Stimulated activated naive CD8-positive, alpha-beta T cell treated with anti-CD3 and anti-CD28 coated beads, Interleukin-15, Interleukin-2, amounts not matched to agents 100 ng/mL and 50 ng/mL, for 24 hours (primary cell): Measurements from ENCODE around the gene H6PD.

Source experiments
- H3K27ac Mint-ChIP-seq: one replicate; pipeline ENCODE4 v1.8.0; 2021; ENCODE audit warnings: mild to moderate bottlenecking, mixed read lengths
- H3K27me3 Mint-ChIP-seq: one replicate; pipeline ENCODE4 v1.8.0; 2021; ENCODE audit warnings: mixed read lengths
- H3K36me3 Mint-ChIP-seq: one replicate; pipeline ENCODE4 v1.8.0; 2021; ENCODE audit warnings: low read depth, mixed read lengths
- H3K4me1 Mint-ChIP-seq: one replicate; pipeline ENCODE4 v1.8.0; 2021; ENCODE audit warnings: low read depth, mixed read lengths
- H3K4me3 Mint-ChIP-seq: one replicate; pipeline ENCODE4 v1.8.0; 2021; ENCODE audit warnings: mild to moderate bottlenecking, mixed read lengths
- H3K9me3 Mint-ChIP-seq: one replicate; pipeline ENCODE4 v1.8.0; 2021; ENCODE audit warnings: mixed read lengths

Gene H6PD

DNA sequence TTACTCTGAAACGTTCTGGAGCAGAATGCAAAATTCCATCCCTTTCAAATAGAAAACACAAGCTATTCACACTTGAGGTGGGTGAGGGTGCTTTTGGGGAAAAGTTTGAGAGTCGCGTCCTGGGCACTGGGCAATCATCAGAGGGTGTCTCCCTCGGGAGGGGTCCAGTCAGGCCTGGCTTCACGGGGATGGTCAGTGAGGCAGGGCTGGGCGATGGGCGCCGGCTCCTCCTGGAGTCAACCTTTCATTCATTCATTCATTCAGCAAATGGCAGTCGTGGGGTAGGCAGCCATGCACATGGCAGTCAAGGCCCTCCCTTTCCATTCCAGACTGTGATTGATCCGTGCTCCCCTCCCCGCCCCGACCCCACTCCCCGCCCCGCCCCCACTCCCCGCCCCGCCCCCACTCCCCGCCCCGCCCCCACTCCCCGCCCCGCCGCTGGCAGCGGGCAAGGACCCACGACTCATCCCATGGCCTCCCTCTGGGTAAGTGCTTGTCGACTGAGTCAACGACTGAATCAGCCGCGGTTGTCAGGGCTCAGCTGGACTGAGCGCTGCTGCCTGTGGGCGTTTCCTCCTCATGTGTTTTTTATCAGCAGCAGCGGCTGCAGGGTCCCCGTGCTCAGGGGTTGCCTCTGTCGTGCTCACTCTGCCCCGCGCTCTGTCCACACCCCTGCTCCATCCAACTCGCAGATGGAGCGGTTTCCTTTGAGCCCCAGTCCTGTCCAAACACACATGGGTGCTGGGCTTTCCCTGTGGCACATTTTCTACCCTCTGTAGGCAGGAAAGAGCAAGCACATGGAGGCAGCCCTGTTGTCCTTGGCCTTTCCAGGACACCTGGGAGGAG lies 45.7 kb downstream of the H6PD start:
- Mint-ChIP-seq H3K9me3 (peaks cover 3% of the 10 kb centered on the region), H3K4me1 (peaks cover 60% of the 10 kb centered on the region), H3K27me3 (peaks cover 8% of the 10 kb centered on the region), H3K36me3 (no peaks in the 10 kb centered on the region), H3K27ac (no peak overlapping the region), H3K4me3 (no peak overlapping the region)

DNA sequence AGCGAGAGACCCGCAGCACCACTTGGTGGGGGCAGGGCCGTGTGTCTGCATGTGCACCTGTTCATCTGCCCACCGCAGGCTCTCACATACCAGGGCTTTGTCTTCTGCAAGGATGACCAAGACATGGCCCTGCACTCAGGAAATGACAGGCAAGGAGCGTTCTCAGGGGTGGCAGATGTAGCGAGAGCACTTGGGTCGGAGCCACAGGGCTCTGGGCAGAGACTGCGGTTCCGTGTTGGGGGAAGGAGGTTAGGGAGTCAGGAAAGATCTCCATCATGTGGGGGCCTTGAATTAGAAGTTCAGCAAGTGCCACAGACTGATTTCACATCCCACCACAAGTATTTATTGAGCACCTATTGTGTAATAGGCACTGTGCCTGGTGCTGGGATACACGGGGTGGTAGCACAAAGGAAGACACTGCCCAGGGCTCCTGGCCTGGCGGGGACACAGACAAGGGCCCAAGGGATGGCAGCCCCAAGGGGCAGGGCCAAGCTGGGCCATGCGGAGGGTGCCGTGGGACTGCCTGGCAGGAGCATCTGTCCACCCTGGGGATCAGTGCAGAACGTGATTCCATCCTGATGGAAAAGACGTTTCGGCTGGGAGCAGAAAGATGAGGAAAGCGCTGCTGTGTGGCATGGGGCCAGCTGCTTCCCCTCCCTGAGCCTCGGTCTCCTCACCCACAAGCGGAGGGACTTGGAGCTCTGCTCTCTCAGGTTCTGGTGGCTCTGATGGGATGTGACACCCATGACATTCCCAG lies 46.7 kb downstream of the H6PD start:
- peaks cover 5% of the 10 kb centered on the region for H3K27me3 Mint-ChIP-seq
- no peak overlapping the region for H3K4me3 Mint-ChIP-seq
- no peaks in the 10 kb centered on the region for H3K36me3 Mint-ChIP-seq
- no peak overlapping the region for H3K27ac Mint-ChIP-seq
- H3K4me1 Mint-ChIP-seq: peaks cover 50% of the 10 kb centered on the region
- H3K9me3 Mint-ChIP-seq: peaks cover 3% of the 10 kb centered on the region

DNA sequence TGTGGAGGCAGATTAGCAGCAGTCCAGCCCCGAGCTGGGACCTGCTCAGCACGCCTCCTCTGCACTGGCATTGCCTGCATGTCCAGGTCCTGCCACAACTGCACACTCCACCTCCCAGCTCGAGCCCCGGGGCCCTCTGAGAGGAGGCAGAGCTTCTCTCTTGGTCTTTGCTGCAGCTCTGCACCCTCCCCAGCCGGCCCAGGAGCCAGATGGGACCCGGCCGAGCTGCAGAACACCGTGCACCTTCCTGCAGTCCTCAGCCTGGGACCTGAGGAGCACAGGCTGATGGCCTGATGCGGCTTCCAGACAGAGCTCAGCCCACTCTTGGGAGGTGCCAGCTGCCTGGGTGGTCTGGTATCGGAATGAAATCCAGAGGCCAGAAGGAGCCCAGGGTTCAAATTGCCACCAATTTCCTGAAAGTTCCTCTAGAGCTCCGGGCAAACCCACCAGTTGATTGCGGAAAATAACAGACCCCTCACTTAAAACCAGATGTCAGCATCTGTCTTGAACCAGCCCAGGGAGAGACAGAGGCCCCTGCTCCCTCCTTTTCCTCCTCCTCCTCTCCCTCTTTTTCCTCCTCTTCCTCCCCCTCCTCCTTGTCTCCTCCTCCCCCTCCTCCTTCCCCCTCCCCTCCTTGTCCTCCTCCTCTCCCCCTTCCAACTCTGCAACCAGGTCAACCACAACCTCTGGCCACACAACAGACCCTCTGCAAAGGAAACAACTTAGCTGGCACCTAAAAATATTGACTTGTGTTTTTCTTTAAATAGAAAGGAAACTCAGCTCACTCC lies 47.5 kb downstream of the H6PD start:
- Mint-ChIP-seq H3K36me3 (no peaks in the 10 kb centered on the region), H3K4me1 (peaks cover 54% of the 10 kb centered on the region), H3K27ac (no peak overlapping the region), H3K9me3 (peaks cover 3% of the 10 kb centered on the region), H3K27me3 (peaks cover 5% of the 10 kb centered on the region), H3K4me3 (no peak overlapping the region)

DNA sequence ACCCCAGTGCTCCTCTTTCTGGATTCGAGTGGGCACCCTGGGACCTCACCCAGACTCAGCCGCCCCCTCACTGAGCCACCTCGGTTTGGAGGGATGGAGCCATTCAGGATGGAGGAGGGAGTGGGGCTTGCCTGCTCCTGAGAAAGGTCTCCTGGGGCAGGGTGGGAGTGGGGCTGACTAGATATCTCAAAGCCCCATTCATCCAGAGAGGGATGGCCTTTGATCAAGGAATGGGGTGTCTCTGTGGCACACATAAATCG lies 48.1 kb downstream of the H6PD start:
- Mint-ChIP-seq H3K36me3 (no peaks in the 10 kb centered on the region), H3K4me3 (no peak overlapping the region), H3K27ac (no peak overlapping the region), H3K4me1 (peaks cover 54% of the 10 kb centered on the region), H3K9me3 (peaks cover 3% of the 10 kb centered on the region), H3K27me3 (peaks cover 5% of the 10 kb centered on the region)

DNA sequence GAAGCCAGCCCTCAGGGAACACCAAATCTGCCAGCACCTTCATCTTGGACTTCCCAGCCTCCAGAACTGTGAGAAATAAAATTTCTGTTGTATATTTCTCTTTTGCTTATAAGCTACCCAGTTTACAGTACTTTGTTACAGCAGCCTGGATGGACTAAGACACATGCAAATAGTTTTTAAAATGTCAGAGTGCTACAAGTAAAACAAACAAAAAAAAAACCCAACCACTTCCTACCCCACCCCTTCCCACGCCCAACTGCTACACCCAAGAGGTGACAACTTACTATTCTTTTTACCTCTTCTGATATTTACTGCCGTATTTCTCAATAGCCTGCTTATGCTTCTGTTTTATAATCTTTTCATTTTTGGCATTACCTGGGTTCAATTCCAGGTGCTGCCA lies 49.5 kb downstream of the H6PD start:
- H3K9me3 Mint-ChIP-seq: peaks cover 3% of the 10 kb centered on the region
- H3K27ac Mint-ChIP-seq: no peak overlapping the region
- H3K4me3 Mint-ChIP-seq: no peak overlapping the region
- H3K4me1 Mint-ChIP-seq: peaks cover 47% of the 10 kb centered on the region
- H3K27me3 Mint-ChIP-seq: peaks cover 5% of the 10 kb centered on the region
- no peaks in the 10 kb centered on the region for H3K36me3 Mint-ChIP-seq

DNA sequence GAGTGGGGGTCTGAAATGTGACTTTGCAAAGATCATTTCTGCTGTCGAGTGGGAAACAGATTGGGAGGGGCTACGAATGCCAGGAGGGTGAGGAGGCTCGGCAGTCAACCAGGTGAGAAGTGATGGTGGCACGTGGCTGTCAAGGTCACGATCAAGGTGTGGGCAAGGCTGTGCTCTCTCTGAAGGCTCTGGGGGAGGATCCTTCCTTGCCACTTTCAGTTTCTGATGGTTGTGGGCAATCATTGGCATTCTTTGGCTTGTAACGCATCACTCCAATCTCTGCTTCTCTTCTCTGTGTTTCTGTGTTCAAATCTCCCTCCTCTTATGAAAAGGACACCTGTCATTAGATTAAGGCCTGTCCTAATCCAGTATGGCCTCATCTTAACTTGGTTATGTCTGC lies 52.0 kb downstream of the H6PD start:
- H3K27ac Mint-ChIP-seq: no peak overlapping the region
- H3K9me3 Mint-ChIP-seq: peaks cover 3% of the 10 kb centered on the region
- H3K4me3 Mint-ChIP-seq: no peak overlapping the region
- no peaks in the 10 kb centered on the region for H3K36me3 Mint-ChIP-seq
- H3K27me3 Mint-ChIP-seq: no peaks in the 10 kb centered on the region
- peaks cover 32% of the 10 kb centered on the region for H3K4me1 Mint-ChIP-seq

DNA sequence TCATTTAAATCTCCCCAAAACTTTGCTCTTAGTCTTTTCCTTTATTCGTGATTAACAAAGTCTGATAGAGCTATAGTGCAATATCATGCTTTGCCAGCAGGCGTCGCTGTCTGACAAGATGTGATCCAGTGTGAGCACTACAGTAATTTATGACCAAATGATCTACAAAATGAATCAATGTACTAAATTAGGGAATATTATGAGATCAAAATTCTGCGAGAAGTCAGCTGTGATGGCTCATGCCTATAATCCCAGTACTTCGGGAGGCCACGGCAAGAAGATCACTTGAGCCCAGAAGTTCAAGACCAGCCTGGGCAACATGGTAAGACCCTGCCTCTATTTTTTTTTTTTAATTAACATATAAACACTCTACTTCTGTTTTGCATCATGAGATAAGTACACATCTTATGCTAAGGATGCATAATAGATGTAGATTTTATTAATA lies 54.5 kb downstream of the H6PD start:
- Mint-ChIP-seq H3K36me3 (no peaks in the 10 kb centered on the region), H3K27ac (no peak overlapping the region), H3K4me3 (no peak overlapping the region), H3K4me1 (peaks cover 14% of the 10 kb centered on the region), H3K27me3 (no peaks in the 10 kb centered on the region), H3K9me3 (peaks cover 3% of the 10 kb centered on the region)

DNA sequence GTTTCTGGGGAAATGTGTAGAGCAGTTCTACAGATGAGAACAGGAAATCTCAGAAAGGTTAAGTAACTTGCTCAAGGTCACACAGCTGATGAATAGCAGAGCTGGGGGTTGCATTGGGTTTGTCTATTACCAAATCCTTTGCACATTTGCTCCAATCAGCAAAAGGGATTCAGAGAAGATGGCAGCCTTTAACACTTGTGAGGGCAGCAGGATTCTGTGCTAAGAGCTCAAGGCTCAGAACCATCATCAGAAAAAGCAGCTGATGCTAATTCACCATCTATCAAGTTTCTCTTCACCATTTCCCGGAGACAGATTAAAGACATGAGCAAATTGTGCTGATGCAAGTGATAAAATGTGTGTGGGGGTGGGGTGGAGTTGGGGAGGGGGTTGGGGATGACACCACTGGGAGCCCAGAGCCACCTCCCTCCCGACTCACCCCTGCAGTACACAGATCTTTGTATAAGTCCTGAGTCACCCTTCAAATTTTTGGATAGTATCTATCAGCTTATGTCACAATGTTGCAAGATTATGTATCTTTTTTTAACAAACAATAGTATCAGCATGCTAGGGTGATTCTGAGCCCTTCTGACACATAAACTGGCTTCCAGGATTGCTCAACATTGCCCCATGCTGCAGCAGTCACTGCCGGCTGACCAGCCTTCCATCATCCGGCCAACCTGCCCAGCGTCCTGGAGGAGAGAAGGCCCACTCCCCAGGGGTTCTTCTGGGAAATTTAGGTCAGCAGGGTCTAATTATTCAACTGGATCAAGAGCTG lies 55.3 kb downstream of the H6PD start:
- Mint-ChIP-seq H3K4me1 (peaks cover 11% of the 10 kb centered on the region), H3K4me3 (no peak overlapping the region), H3K27me3 (no peaks in the 10 kb centered on the region), H3K36me3 (no peaks in the 10 kb centered on the region), H3K9me3 (no peaks in the 10 kb centered on the region), H3K27ac (no peak overlapping the region)

DNA sequence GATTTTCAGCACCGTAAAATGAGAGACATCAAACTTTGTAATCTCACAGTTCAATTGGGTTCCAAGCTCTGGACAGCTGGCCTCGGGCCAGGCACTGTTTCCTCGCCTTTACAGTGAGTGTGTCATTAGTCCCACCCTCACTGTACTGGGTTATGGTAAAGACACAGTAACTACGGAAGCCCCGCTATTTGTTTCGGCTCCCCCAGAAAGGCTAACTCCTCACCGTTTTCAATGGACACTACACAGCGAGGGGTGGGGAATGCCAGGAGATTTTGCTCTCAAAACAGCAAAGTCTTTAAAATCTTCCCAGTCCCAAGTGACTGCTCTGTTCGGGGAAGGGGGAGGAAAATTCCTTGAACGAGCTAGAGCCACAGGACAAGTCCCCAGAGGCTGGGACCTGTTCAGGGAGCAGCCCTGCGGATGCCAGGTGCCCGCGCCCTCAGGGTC lies 57.4 kb downstream of the H6PD start:
- H3K4me3 Mint-ChIP-seq: peak overlapping the region; percentile 25
- H3K27ac Mint-ChIP-seq: no peak overlapping the region
- no peaks in the 10 kb centered on the region for H3K36me3 Mint-ChIP-seq
- no peaks in the 10 kb centered on the region for H3K9me3 Mint-ChIP-seq
- H3K4me1 Mint-ChIP-seq: peaks cover 7% of the 10 kb centered on the region
- H3K27me3 Mint-ChIP-seq: no peaks in the 10 kb centered on the region

DNA sequence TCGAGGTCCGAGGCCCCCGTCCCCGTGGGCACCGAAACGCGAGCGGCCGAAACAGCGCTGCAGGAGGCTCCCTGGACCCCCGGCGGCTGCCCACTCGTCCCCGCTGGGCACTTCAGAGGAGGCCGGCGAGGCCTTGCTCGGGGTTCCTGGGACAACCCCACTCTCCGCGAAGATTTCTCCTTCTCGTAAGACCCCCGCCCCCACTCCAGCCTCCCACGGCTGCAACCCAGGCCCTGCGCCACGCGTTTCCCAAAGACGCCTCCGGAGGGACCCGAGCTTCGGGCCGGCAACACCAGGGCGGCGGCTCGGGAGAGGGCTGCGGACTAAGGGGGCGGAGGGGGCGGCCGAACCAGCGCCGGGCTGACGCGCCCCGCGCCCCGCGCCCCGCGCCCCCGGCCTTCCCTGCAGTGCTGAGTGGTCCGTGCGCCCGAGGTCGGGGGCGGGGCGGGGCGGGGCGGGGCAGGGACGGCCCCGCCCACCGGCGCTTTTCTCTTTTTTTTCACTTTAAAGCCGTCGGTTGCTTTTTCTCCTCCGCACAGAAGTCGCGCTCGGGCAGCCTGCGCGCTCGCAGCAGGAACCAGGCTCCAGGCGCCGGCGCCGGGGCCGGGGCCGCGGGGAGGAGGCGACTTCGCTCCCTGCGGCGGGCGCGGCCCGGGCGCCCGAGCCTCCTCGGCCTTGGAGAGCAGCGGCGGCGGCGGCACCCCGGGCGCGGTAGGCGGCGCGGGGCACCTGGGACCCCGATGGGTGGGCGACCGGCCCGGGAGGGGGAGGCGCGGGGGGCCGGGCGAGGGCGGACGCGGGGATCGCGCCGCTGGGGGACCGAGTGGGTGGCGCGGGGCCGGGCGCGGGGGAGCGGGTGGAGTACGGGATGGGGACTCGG lies 58.0 kb downstream of the H6PD start, which contains the start of gene SPSB1:
TSS of gene SPSB1 (plus strand) at position 534 of the 880 bp plus-strand sequence. CDS start 62,998 bp downstream, outside the sequence.
- Mint-ChIP-seq H3K36me3 (no peaks in the 10 kb centered on the region), H3K9me3 (no peaks in the 10 kb centered on the region), H3K4me3 (peak within 1 kb of the TSS; percentile 25), H3K27ac (no peak within 1 kb of the TSS), H3K4me1 (peaks cover 7% of the 10 kb centered on the region), H3K27me3 (no peaks in the 10 kb centered on the region)

DNA sequence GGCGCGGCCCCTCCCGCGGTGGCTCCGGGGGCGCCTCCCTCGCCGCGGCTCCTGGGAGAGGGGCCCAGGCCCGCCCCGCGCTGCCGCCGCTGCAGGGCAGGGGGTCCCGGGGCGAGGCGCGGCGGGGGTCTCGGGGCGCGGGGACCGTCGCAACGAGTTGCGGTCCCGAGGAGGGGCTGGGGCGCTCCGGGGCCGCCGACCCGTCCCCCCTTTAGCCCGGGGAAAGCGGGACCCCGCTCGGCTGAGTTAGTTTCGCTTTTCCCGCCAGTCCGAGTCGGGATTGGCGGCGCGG lies 58.6 kb downstream of the H6PD start:
- Mint-ChIP-seq H3K27ac (no peak overlapping the region), H3K4me1 (peaks cover 7% of the 10 kb centered on the region), H3K36me3 (no peaks in the 10 kb centered on the region), H3K4me3 (no peak overlapping the region), H3K27me3 (no peaks in the 10 kb centered on the region), H3K9me3 (no peaks in the 10 kb centered on the region)

DNA sequence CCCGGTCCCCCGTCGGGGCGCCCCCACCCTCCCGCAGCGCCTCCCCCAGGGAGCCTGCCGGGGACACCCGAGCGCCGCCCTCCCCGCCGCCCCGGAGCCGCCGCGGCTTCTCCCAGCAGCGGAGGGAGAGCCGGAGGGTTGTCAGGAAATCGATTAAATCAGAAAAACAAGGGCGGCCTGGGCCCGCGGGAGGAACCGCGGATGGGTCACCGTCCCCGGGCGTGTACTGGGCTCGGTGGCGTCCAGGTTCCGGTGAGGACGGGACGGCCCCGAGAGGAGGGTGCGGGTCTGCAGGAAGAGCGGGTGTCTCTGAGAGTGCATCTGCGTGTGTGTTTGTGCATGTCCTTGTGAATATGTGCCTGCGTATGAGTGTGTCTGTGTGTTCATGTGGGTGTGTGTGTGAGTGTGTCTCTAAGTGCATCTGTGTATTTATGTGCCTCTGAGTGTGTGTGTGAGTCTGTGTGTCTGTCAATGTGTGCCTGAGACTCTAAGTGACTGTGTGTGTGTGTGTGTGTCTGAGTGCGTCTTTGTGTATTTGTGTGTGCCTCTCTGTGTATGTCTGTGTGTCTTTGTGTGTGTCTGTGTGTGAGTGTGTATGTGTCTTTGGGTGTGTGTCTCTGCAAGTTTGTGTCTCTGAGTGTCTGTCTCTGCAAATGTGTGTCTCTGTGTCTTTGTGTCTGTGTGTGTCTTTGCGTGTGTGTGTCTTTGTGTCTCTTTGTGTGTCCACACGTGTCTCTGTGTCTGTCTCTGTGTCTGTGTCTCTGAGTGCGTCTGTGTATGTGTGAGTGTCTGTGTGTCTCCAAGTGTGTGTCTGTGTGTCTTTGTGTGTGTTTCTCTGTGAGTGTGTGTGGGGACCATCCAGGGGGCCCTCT lies 59.2 kb downstream of the H6PD start:
- Mint-ChIP-seq H3K4me3 (no peak overlapping the region), H3K9me3 (no peaks in the 10 kb centered on the region), H3K27me3 (no peaks in the 10 kb centered on the region), H3K4me1 (peaks cover 7% of the 10 kb centered on the region), H3K27ac (no peak overlapping the region), H3K36me3 (no peaks in the 10 kb centered on the region)

DNA sequence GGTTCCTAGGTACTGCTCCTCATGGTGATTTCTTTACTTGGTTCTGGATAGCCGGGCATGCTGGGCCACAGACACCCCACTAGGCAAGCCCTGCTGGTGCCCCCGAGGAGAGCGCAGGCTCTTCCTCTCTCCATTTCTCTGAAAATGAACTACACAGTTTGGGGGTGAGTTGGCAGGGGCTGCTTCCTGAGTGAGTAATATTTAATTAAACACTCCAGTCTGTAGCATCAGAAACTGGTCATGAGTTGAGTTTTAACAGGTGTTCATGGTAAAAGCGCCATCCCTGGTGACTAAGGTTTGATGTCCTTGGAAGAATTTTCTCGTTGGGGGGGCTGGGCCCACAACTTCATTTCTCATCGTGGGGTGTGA lies 59.8 kb downstream of the H6PD start:
- Mint-ChIP-seq H3K9me3 (no peaks in the 10 kb centered on the region), H3K27ac (no peak overlapping the region), H3K4me1 (peaks cover 7% of the 10 kb centered on the region)

More for the DNA sequence above, 59.8 kb downstream of the H6PD start:
- no peak overlapping the region for H3K4me3 Mint-ChIP-seq
- H3K27me3 Mint-ChIP-seq: no peaks in the 10 kb centered on the region
- no peaks in the 10 kb centered on the region for H3K36me3 Mint-ChIP-seq
